Endothelial cell of umbilical vein (primary cell): ENCODE measurements around the gene ISX.

Experiments
- CTCF ChIP-seq, 2 donors: IDR thresholded peaks; 1 replicate in 1 of 2; 2 replicates in 1 of 2; pipeline ENCODE4 v1.5.1; 2011; ENCODE audit warnings: low read length in 2 of 2, mild to moderate bottlenecking in 2 of 2, moderate library complexity in 2 of 2, control low read depth in 1 of 2, inconsistent platforms in 1 of 2, low read depth in 1 of 2; ENCODE audit not compliant: insufficient read depth in 1 of 2; ENCODE audit errors: extremely low read depth in 1 of 2
- GATA2 ChIP-seq: IDR thresholded peaks from 2 replicates; pipeline ENCODE4 v1.7.0; 2011; ENCODE audit warnings: low read depth, mild to moderate bottlenecking, moderate library complexity, mixed read lengths, low read length; ENCODE audit not compliant: insufficient read length, insufficient read depth
- JUN ChIP-seq: IDR thresholded peaks from 2 replicates; pipeline ENCODE4 v1.6.1; 2011; ENCODE audit warnings: borderline replicate concordance, low read depth; ENCODE audit not compliant: insufficient read length, insufficient read depth
- POLR2A ChIP-seq: IDR thresholded peaks from 2 replicates; pipeline ENCODE4 v1.6.1; 2012; ENCODE audit warnings: low read depth, mild to moderate bottlenecking, control low read depth, low read length
- POLR2AphosphoS5 ChIP-seq: IDR thresholded peaks from 2 replicates; pipeline ENCODE4 v1.6.1; 2012; ENCODE audit warnings: low read depth, mild to moderate bottlenecking, control low read depth, low read length, moderate library complexity; ENCODE audit not compliant: insufficient read depth

- TF ChIP-seq CTCF (IDR thresholded peaks at IDR 0.05; ENCODE audit: extremely low read depth in 1 of 2, insufficient read depth in 1 of 2, low read depth in 1 of 2, low read length in 2 of 2) (no peak), JUN (no peak), GATA2 (no peak), POLR2A (no peak), POLR2AphosphoS5 (no peak)
These were observed 66.6 kb downstream of the ISX start for GRCh38 chr22:35132568-35132967.
